ENCODE measurements around the gene ORMDL3. TPM values are rescaled to one million over a fixed set of nuclear protein-coding genes. Genes with fewer than 3 reads are reported as not detected.
A peak's percentile ranks its signal among the peaks of the same experiment; 100 is the strongest.
"Not testable (repeated sequence)": the region's sequence is repeated elsewhere in the genome, so short reads cannot be mapped to it uniquely, and the experiment has no call there.

The ORMDL3 gene
- total and polyA plus RNA-seq, 2 donors = 67.6 to 170 TPM

GRCh38 chr17:39953471-39953888 lies 26.1 kb upstream of the ORMDL3 start:
- peak overlapping the region; percentile 63 to 69 for H3K4me3 ChIP-seq (ENCODE audit: low read length in 2 of 2)
- 49% methylated on average over 9 of the region's 9 CpGs for WGBS
- peaks cover 4 to 27% of the 10 kb centered on the region in 2 donors for H3K4me1 ChIP-seq (ENCODE audit: control insufficient read depth in 2 of 2, insufficient read depth in 2 of 2, low read length in 2 of 2)
- no peaks in the 10 kb centered on the region for H3K9me3 ChIP-seq (ENCODE audit: control insufficient read depth in 2 of 2, insufficient read depth in 1 of 2, low read length in 1 of 2)
- H3K36me3 ChIP-seq (ENCODE audit: control insufficient read depth in 2 of 2, insufficient read depth in 2 of 2, low read length in 1 of 2) = no peaks in the 10 kb centered on the region
- no peak for DNase-seq (ENCODE audit: low read depth in 6 of 9, low spot score in 9 of 9)
- no peaks in the 10 kb centered on the region for H3K27me3 ChIP-seq (ENCODE audit: control insufficient read depth in 2 of 2, insufficient read depth in 1 of 2, low read length in 1 of 2)
- H3K27ac ChIP-seq (ENCODE audit: low read depth in 1 of 2, low read length in 1 of 2) = peak overlapping the region; percentile 14 to 59

DNA sequence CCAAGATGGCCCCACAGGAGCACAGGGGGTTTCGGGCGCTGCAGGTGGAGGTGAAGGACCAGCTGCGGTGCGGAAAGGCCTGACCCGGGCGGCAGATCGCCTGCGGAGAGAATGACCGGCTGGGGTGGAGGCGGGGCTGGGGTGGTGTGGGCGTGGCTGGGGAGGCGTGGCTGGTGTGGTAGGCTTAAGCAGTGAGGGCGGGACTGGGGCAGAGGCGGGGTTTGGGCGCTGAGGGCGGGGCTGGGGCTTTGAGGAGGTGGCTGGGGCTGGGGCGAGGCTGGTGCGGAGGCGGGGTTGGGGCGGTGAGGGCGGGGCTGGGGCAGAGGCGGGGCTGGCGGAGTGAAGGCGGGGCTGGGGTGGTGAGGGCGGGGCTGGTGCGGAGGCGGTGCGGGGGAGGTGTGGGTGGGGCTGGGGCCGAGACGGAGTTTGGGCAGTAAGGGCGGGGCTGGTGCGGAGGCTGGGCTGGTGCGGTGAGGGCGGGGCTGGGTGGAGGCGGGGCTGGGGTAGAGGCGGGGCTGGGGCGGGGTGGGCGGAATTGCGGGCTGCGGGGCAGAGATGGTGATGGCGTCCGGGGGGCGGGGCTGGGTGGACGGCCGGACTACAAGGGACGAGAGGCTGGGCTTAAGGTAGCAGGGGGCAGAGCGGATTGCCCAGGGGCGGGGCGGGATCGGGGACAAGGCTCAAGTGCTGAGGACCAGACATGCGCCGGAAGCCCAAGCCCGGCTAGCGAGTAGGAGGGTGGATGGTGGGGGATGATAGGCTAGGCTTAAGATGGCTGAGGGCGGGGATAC lies 25.5 kb upstream of the ORMDL3 start:
- H3K4me3 ChIP-seq (ENCODE audit: low read length in 2 of 2) = peak overlapping the region; percentile 63 to 69
- H3K4me1 ChIP-seq (ENCODE audit: control insufficient read depth in 2 of 2, insufficient read depth in 2 of 2, low read length in 2 of 2) = peaks cover 5 to 33% of the 10 kb centered on the region in 2 donors
- no peaks in the 10 kb centered on the region for H3K36me3 ChIP-seq (ENCODE audit: control insufficient read depth in 2 of 2, insufficient read depth in 2 of 2, low read length in 1 of 2)
- H3K27ac ChIP-seq (ENCODE audit: low read depth in 1 of 2, low read length in 1 of 2) = peak overlapping the region; percentile 14 to 69
- peak in 8 of 9 donors; percentile 65 to 92 (median 86) for DNase-seq (ENCODE audit: low read depth in 6 of 9, low spot score in 9 of 9)
- H3K9me3 ChIP-seq (ENCODE audit: control insufficient read depth in 2 of 2, insufficient read depth in 1 of 2, low read length in 1 of 2) = peaks cover 0 to 2% of the 10 kb centered on the region in 2 donors
- WGBS = 1% methylated on average over 55 of the region's 55 CpGs
- no peaks in the 10 kb centered on the region for H3K27me3 ChIP-seq (ENCODE audit: control insufficient read depth in 2 of 2, insufficient read depth in 1 of 2, low read length in 1 of 2)

DNA sequence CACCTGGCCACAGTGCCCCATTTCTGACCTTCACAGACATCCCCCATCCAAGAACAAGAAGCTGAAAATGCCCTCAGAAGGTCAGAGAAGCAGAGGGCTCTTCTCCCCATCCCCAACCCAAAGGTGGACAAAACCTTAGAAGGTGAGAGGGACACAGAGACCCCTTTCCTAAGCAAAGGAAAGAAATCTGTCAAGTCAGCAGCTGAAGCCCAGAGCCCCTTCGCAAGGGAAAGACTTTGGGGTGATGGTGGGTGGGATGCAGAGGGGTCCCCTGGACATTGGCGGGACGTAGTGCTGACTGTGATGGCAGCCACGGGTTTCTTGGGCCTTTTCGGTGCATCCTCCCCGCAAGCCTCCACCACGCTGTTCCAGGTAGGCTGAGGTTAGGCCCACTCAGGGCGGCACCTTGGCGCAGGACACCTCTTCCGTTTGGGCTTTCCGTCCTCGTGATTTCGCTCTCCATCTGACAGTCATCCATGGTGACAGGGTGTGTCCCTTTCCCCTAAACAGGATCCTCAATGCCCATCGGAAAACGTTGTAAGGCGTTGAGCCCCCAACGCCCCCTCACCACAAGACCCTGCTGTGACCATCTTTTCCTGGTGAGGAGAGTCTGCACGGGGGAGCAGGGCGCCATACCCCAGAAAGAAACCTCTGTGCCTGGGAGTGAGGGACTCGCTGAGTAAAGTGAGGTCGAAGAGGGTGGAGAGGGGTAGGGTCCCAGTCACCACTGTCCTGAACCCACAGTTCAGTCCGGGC lies 24.7 kb upstream of the ORMDL3 start:
- Histone ChIP-seq H3K9me3 (ENCODE audit: control insufficient read depth in 2 of 2, insufficient read depth in 1 of 2, low read length in 1 of 2) (peaks cover 0 to 6% of the 10 kb centered on the region in 2 donors), H3K27me3 (ENCODE audit: control insufficient read depth in 2 of 2, insufficient read depth in 1 of 2, low read length in 1 of 2) (no peaks in the 10 kb centered on the region), H3K4me3 (ENCODE audit: low read length in 2 of 2) (peak overlapping the region; percentile 39 to 69), H3K36me3 (ENCODE audit: control insufficient read depth in 2 of 2, insufficient read depth in 2 of 2, low read length in 1 of 2) (no peaks in the 10 kb centered on the region), H3K27ac (ENCODE audit: low read depth in 1 of 2, low read length in 1 of 2) (peak overlapping the region; percentile 7 to 69), H3K4me1 (ENCODE audit: control insufficient read depth in 2 of 2, insufficient read depth in 2 of 2, low read length in 2 of 2) (peaks cover 9 to 41% of the 10 kb centered on the region in 2 donors)
- 71% methylated on average over 22 of the region's 22 CpGs for WGBS
- no peak for DNase-seq (ENCODE audit: low read depth in 6 of 9, low spot score in 9 of 9)

GRCh38 chr17:39950871-39951348 lies 23.5 kb upstream of the ORMDL3 start:
- peaks cover 0 to 6% of the 10 kb centered on the region in 2 donors for H3K9me3 ChIP-seq (ENCODE audit: control insufficient read depth in 2 of 2, insufficient read depth in 1 of 2, low read length in 1 of 2)
- no peak for DNase-seq (ENCODE audit: low read depth in 6 of 9, low spot score in 9 of 9)
- H3K27me3 ChIP-seq (ENCODE audit: control insufficient read depth in 2 of 2, insufficient read depth in 1 of 2, low read length in 1 of 2) = no peaks in the 10 kb centered on the region
- no peaks in the 10 kb centered on the region for H3K36me3 ChIP-seq (ENCODE audit: control insufficient read depth in 2 of 2, insufficient read depth in 2 of 2, low read length in 1 of 2)
- 88% methylated on average over 5 of the region's 5 CpGs for WGBS
- H3K4me1 ChIP-seq (ENCODE audit: control insufficient read depth in 2 of 2, insufficient read depth in 2 of 2, low read length in 2 of 2) = peaks cover 10 to 53% of the 10 kb centered on the region in 2 donors
- H3K27ac ChIP-seq (ENCODE audit: low read depth in 1 of 2, low read length in 1 of 2) = no peak overlapping the region
- no peak overlapping the region for H3K4me3 ChIP-seq (ENCODE audit: low read length in 2 of 2)

DNA sequence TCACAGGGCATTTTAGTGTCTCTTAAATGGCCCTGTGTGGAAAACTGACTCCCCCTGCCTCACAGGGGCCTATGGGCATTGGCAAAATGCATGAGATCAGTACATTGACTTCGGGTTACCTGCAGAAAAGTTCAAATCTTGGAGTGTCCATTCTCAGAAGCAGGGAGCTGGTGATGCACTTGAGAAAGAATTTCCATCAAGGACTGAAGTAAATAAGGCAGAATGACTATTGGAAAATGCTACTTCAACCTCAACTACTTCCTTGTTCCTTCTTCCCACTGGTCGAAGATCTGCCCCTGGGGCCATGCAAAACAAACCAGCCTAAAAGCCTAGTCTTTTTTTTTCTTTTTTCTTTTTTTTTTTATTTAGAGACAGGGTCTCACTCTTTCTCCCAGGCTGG lies 21.6 kb upstream of the ORMDL3 start:
- Histone ChIP-seq H3K4me3 (ENCODE audit: low read length in 2 of 2) (no peak overlapping the region), H3K27ac (ENCODE audit: low read depth in 1 of 2, low read length in 1 of 2) (peak overlapping the region in 1 of 2 donors; percentile 79), H3K27me3 (ENCODE audit: control insufficient read depth in 2 of 2, insufficient read depth in 1 of 2, low read length in 1 of 2) (no peaks in the 10 kb centered on the region), H3K4me1 (ENCODE audit: control insufficient read depth in 2 of 2, insufficient read depth in 2 of 2, low read length in 2 of 2) (peaks cover 19 to 72% of the 10 kb centered on the region in 2 donors), H3K36me3 (ENCODE audit: control insufficient read depth in 2 of 2, insufficient read depth in 2 of 2, low read length in 1 of 2) (no peaks in the 10 kb centered on the region), H3K9me3 (ENCODE audit: control insufficient read depth in 2 of 2, insufficient read depth in 1 of 2, low read length in 1 of 2) (peaks cover 0 to 15% of the 10 kb centered on the region in 2 donors)
- WGBS = 96% methylated on average over 2 of the region's 2 CpGs
- no peak for DNase-seq (ENCODE audit: low read depth in 6 of 9, low spot score in 9 of 9)

GRCh38 chr17:39948489-39948828 lies 21.1 kb upstream of the ORMDL3 start:
- Histone ChIP-seq H3K9me3 (ENCODE audit: control insufficient read depth in 2 of 2, insufficient read depth in 1 of 2, low read length in 1 of 2) (peaks cover 0 to 15% of the 10 kb centered on the region in 2 donors), H3K27ac (ENCODE audit: low read depth in 1 of 2, low read length in 1 of 2) (peak overlapping the region; percentile 20 to 79)

GRCh38 chr17:39946551-39947330 lies 19.3 kb upstream of the ORMDL3 start:
- Histone ChIP-seq H3K27ac (ENCODE audit: low read depth in 1 of 2, low read length in 1 of 2) (no peak overlapping the region), H3K36me3 (ENCODE audit: control insufficient read depth in 2 of 2, insufficient read depth in 2 of 2, low read length in 1 of 2) (no peaks in the 10 kb centered on the region), H3K4me3 (ENCODE audit: low read length in 2 of 2) (no peak overlapping the region), H3K4me1 (ENCODE audit: control insufficient read depth in 2 of 2, insufficient read depth in 2 of 2, low read length in 2 of 2) (peaks cover 19 to 63% of the 10 kb centered on the region in 2 donors), H3K27me3 (ENCODE audit: control insufficient read depth in 2 of 2, insufficient read depth in 1 of 2, low read length in 1 of 2) (no peaks in the 10 kb centered on the region), H3K9me3 (ENCODE audit: control insufficient read depth in 2 of 2, insufficient read depth in 1 of 2, low read length in 1 of 2) (peaks cover 0 to 15% of the 10 kb centered on the region in 2 donors)
- no peak for DNase-seq (ENCODE audit: low read depth in 6 of 9, low spot score in 9 of 9)
- WGBS = 90% methylated on average over 15 of the region's 15 CpGs

More at GRCh38 chr17:39948489-39948828, 21.1 kb upstream of the ORMDL3 start:
- H3K4me1 ChIP-seq (ENCODE audit: control insufficient read depth in 2 of 2, insufficient read depth in 2 of 2, low read length in 2 of 2) = peaks cover 23 to 73% of the 10 kb centered on the region in 2 donors
- peak in 1 of 9 donors; percentile 65 for DNase-seq (ENCODE audit: low read depth in 6 of 9, low spot score in 9 of 9)
- 77% methylated on average over 5 of the region's 5 CpGs for WGBS
- H3K36me3 ChIP-seq (ENCODE audit: control insufficient read depth in 2 of 2, insufficient read depth in 2 of 2, low read length in 1 of 2); H3K4me3 ChIP-seq (ENCODE audit: low read length in 2 of 2); H3K27me3 ChIP-seq (ENCODE audit: control insufficient read depth in 2 of 2, insufficient read depth in 1 of 2, low read length in 1 of 2): not testable (repeated sequence)

DNA sequence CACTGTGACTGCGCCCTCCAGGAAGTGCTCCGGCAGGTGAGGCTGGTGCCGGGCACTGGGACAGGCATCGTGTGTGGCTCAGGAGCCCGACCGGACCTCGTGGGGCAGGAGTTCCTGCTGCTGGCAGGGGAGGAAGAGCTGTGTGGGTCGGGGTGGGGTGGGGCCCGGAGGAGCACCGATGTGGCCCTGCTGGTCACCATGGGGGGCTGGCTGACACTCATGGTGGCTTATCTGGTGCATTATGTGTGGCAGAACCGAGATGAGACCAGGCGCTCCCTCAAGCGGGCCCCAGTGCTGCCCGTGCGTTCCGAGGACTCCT lies 17.0 kb upstream of the ORMDL3 start:
- Histone ChIP-seq H3K9me3 (ENCODE audit: control insufficient read depth in 2 of 2, insufficient read depth in 1 of 2, low read length in 1 of 2) (peaks cover 0 to 15% of the 10 kb centered on the region in 2 donors), H3K27ac (ENCODE audit: low read depth in 1 of 2, low read length in 1 of 2) (peak overlapping the region in 1 of 2 donors; percentile 14), H3K4me3 (ENCODE audit: low read length in 2 of 2) (no peak overlapping the region), H3K27me3 (ENCODE audit: control insufficient read depth in 2 of 2, insufficient read depth in 1 of 2, low read length in 1 of 2) (no peaks in the 10 kb centered on the region), H3K4me1 (ENCODE audit: control insufficient read depth in 2 of 2, insufficient read depth in 2 of 2, low read length in 2 of 2) (peaks cover 32 to 70% of the 10 kb centered on the region in 2 donors), H3K36me3 (ENCODE audit: control insufficient read depth in 2 of 2, insufficient read depth in 2 of 2, low read length in 1 of 2) (no peaks in the 10 kb centered on the region)
- DNase-seq (ENCODE audit: low read depth in 6 of 9, low spot score in 9 of 9) = no peak
- 93% methylated on average over 16 of the region's 16 CpGs for WGBS
